ENCODE data around the gene IFI27L1.
A peak's percentile ranks its signal among the peaks of the same experiment; 100 is the strongest.

Gene IFI27L1

DNA sequence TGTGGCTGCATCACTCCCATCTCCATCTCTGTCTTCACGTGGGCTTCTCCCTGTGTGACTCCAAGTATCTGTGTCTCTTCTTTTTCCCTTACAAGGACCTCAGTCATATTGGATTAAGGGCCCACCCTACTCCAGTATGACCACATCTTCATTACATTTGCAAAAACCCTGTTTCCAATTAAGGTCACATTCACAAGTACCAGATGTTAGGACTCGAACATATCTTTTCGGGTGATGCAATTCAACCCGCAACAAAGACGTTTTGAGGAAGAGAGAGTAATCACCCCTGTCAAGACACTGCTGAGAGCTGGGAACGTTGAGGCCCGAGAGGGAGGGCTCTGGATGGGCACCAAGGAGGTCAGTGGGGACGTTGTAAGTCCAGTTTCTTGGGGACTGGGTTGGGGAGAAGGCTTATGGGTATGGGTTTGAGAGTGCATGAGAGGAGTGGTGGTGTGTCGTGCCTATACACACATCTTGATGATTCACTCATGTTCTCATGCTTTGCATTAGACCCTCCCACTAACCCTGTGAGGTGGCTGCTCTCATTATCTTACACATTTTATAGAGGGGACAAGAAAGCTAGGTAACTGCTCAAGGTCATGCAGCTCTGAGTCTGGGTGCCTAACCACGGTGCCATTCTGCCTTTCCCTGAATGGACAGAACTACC is 17.3 kb downstream of the IFI27L1 start:
- no peak overlapping the region for H3K4me3 ChIP-seq (ENCODE audit: low read length)
- peak; percentile 88 for DNase-seq (ENCODE audit: low read depth)
- TF ChIP-seq, protein P1, sequence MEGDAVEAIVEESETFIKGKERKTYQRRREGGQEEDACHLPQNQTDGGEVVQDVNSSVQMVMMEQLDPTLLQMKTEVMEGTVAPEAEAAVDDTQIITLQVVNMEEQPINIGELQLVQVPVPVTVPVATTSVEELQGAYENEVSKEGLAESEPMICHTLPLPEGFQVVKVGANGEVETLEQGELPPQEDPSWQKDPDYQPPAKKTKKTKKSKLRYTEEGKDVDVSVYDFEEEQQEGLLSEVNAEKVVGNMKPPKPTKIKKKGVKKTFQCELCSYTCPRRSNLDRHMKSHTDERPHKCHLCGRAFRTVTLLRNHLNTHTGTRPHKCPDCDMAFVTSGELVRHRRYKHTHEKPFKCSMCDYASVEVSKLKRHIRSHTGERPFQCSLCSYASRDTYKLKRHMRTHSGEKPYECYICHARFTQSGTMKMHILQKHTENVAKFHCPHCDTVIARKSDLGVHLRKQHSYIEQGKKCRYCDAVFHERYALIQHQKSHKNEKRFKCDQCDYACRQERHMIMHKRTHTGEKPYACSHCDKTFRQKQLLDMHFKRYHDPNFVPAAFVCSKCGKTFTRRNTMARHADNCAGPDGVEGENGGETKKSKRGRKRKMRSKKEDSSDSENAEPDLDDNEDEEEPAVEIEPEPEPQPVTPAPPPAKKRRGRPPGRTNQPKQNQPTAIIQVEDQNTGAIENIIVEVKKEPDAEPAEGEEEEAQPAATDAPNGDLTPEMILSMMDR (conservative IDR thresholded peaks at IDR 0.05; ENCODE audit: low read length): no peak

DNA sequence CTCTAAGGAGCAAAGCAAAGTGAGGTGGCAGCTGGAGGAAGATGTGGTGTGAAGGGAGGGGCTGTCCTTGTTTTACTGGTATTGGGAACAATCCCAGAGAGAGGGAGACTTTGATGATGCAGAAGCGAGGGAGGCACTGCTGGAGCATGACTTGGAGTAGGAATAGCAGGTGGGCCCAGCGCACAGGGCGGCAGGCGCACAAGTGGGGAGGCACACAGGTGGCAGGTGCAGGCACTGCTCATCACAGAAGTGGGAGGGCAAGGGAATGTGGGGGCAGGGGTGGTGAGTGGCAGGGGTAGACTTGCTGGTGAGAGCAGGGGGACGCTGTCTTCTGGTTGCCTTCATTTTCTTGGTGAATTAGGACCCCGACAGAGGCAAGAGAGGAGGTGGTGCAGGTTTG is 17.9 kb downstream of the IFI27L1 start:
- no peak for DNase-seq (ENCODE audit: low read depth)
- no peak overlapping the region for H3K4me3 ChIP-seq (ENCODE audit: low read length)
- TF ChIP-seq, protein P1 (conservative IDR thresholded peaks at IDR 0.05; ENCODE audit: low read length): no peak

DNA sequence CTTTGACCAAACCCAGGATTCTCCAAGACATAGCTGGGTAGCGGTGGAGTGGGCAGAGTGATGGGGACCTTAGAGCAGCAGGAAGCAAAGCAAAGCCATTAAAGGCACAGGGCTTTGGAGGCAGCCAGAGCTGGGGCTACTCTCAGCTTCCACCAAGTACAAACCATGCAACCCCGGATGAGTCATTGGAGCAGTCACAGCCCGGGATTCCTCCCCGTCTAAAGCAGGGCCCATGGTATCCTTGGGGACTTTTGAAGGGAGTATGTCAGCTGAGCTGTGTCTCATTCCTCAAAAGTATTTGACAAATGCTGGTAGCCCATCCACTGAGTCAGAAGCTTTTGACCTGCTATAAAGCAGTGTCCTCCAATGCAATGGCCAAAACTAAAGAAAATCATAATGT is 19.7 kb downstream of the IFI27L1 start:
- H3K4me3 ChIP-seq (ENCODE audit: low read length): no peak overlapping the region
- DNase-seq (ENCODE audit: low read depth): peak; percentile 77
- TF ChIP-seq, protein P1 (conservative IDR thresholded peaks at IDR 0.05; ENCODE audit: low read length): no peak

DNA sequence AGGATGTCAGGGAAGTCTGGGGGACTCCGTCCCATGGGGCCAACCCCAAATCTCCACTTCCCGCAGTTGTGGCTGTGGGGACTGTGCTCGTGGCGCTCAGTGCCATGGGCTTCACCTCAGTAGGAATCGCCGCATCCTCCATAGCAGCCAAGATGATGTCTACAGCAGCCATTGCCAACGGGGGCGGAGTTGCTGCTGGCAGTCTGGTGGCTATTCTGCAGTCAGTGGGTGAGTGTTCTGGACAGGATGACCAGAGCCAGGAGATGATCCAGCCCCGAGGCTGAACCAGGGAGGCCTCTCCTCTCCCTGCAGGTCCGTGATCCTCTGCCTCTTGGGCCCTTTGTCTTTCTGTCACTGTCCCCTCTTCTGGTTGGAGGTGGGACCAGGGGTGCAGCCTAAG is 20.6 kb downstream of the IFI27L1 start:
- no peak for DNase-seq (ENCODE audit: low read depth)
- TF ChIP-seq, protein P1 (conservative IDR thresholded peaks at IDR 0.05; ENCODE audit: low read length): no peak
- no peak overlapping the region for H3K4me3 ChIP-seq (ENCODE audit: low read length)

DNA sequence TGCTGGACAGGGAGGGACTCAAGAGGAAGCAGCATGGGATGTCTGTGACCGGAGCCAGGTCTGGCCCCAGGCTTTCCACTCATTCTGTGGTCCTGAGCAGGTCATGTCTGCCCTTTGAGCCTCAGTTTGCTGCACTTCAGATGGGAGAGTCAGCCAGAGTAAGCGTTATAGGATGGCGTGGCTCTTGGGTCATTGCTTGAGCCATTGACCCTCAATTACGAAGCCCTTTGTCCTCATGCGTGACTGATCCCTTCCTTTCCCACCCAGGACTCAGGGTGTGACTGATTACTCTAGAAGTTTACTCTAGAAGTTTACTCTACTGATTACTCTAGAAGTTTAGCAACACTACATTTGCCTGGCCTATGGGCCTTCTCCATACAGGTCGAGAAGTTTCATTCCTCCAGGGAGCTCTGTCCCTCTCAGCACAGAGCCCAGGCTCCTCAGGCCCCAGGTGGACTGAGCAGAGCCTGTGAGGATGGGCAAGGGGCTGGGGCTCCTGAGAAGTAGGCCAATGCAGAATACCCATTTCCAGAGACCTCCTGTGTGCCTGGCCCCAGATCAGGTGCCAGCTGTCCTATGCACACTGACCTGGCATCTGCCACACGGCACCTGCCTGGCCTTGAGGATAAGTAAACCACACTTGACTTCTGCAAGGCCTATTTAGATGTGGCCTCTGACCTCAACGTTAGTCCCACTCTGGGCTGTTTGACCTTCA is 21.8 kb downstream of the IFI27L1 start:
- no peak overlapping the region for H3K4me3 ChIP-seq (ENCODE audit: low read length)

DNA sequence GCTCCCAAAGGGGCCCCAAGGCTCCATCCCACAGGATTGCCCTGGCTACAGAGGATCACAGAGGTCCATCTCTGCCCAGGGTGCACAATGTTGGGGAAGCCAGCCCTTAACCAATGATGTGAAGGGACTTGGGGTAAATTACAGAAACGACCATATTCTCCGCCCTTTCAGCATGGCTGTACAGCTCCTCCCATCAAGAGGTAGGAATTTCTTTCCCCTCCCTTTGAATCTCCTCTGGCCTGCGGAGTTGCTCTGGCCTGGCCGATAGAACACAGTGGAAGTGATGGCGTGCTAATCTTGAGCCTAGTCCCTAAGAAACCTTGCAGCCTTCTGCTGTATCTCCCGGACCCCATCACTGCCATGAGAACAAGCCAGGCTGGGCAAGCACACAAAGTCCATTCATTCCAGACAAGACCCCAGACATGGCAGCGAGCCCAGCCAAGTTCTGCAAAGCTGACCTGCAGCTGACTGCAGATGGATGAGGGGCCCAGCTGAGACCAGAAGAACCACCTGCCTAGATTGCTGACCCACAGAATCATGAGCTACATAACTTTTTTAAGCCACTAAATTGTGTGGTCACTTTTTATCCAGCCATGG is 22.5 kb downstream of the IFI27L1 start:
- no peak for DNase-seq (ENCODE audit: low read depth)
- TF ChIP-seq, protein P1 (conservative IDR thresholded peaks at IDR 0.05; ENCODE audit: low read length): no peak
- H3K4me3 ChIP-seq (ENCODE audit: low read length): no peak overlapping the region

More for the DNA sequence above, 21.8 kb downstream of the IFI27L1 start:
- TF ChIP-seq, protein P1 (conservative IDR thresholded peaks at IDR 0.05; ENCODE audit: low read length): no peak
- DNase-seq (ENCODE audit: low read depth): no peak
